HG02840 (cell line): ENCODE results near the gene TENM4.

Source experiments
- ATAC-seq: cut with Tn5 transposase; IDR thresholded peaks from one replicate; pipeline ENCODE4 v1.9.1; 2021; ENCODE audit warnings: mild to moderate bottlenecking, moderate library complexity, moderate number of reproducible peaks; ENCODE audit not compliant: unreplicated experiment, low FRiP score

The TENM4 gene

GRCh38 chr11:78812513-78813293 is 628.1 kb downstream of the TENM4 start:
- no peak for ATAC-seq

- no peak for ATAC-seq
These were observed 630.2 kb downstream of the TENM4 start for GRCh38 chr11:78810559-78811009.

GRCh38 chr11:78809931-78810541 is 630.8 kb downstream of the TENM4 start:
- ATAC-seq: no peak

GRCh38 chr11:78808923-78809322 is 631.9 kb downstream of the TENM4 start:
- no peak for ATAC-seq

GRCh38 chr11:78807351-78807750 is 633.5 kb downstream of the TENM4 start:
- ATAC-seq: no peak

- ATAC-seq: no peak
These were observed 634.4 kb downstream of the TENM4 start for GRCh38 chr11:78806214-78807004.

GRCh38 chr11:78804991-78805390 is 635.8 kb downstream of the TENM4 start:
- no peak for ATAC-seq

GRCh38 chr11:78803995-78804394 is 636.8 kb downstream of the TENM4 start:
- no peak for ATAC-seq

GRCh38 chr11:78802058-78802761 is 638.6 kb downstream of the TENM4 start:
- no peak for ATAC-seq

GRCh38 chr11:78801161-78801884 is 639.5 kb downstream of the TENM4 start:
- no peak for ATAC-seq

GRCh38 chr11:78800756-78801155 is 640.1 kb downstream of the TENM4 start:
- ATAC-seq: no peak

GRCh38 chr11:78800096-78800690 is 640.6 kb downstream of the TENM4 start:
- no peak for ATAC-seq

GRCh38 chr11:78798663-78799062 is 642.2 kb downstream of the TENM4 start:
- ATAC-seq: no peak

GRCh38 chr11:78797559-78797958 is 643.3 kb downstream of the TENM4 start:
- ATAC-seq: no peak

GRCh38 chr11:78796956-78797355 is 643.9 kb downstream of the TENM4 start:
- no peak for ATAC-seq

GRCh38 chr11:78795621-78796261 is 645.1 kb downstream of the TENM4 start:
- ATAC-seq: no peak

GRCh38 chr11:78791964-78792363 is 648.9 kb downstream of the TENM4 start:
- ATAC-seq: no peak

- ATAC-seq: no peak
These were observed 649.6 kb downstream of the TENM4 start for GRCh38 chr11:78791254-78791653.

GRCh38 chr11:78790784-78791183 is 650.0 kb downstream of the TENM4 start:
- no peak for ATAC-seq
